ENCODE data around the gene NAA50. TPM values are rescaled to one million over a fixed set of nuclear protein-coding genes. Genes with fewer than 3 reads are reported as not detected.

Gene NAA50
- total and polyA plus RNA-seq, 2 donors, result 81.9 to 108 TPM

DNA sequence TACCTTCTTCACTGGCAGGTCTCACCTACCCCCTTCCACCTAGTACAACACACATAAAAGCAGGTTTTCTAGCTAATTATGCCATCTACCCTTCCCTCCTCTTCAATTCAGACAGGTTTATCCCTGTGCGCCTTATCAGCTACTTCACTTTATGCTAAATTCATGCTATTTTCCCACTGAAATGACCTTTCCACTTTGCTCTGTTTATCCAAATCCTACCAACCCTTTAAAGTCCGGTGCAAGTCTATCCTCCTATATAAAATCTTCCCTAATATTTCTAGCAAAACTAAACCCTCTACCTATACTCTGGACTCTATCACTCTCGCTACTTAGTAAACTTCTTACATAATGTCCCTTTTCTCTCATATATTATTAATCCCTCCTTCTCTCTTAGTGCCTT is 55.6 kb downstream of the NAA50 start:
- H3K4me1 ChIP-seq (ENCODE audit: insufficient read depth), result no peaks in the 10 kb centered on the region
- WGBS, result 92% methylated on average over 3 of the region's 3 CpGs
- no peak overlapping the region for H3K27ac ChIP-seq (ENCODE audit: low read depth)
- no peak for DNase-seq (ENCODE audit: extremely low spot score)
- no peaks in the 10 kb centered on the region for H3K36me3 ChIP-seq (ENCODE audit: insufficient read depth)
- no peak overlapping the region for H3K4me3 ChIP-seq (ENCODE audit: low read depth, low read length)

DNA sequence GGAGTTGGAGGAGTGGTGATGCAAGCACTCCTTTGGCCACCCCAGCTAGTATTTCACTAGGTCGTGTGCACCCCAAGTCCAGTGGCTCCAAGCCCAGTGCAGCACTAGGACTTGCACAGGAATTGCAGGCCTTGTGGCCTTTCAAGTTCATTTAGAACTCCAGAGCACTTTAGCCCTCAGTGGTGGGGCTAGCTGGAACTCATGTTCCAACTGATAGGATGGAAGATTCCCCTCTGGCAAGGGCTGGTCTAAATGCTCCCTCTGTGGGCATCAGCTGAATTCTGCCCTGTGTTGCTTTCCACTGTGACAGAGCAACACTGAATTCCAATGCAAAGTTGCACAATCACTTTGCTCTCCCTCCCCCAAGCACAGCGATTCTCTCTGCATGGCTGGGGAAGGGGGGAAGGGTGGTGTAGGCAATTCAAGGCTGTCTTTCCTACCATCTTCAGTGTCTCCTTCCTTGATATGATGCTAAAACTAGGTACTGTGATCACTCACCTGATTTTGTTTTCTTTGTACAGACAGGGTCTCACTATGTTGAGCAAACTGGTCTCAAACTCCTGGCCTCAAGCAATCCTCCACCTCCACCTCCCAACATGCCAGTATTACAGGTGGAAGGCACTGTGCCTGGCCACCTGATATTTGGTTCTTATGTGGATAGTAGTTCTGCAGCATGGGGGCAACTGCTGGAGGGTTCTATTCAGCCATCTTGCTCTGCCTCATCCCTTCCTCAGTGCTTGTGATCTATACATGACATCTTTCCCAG is 59.9 kb downstream of the NAA50 start:
- Histone ChIP-seq H3K4me1 (ENCODE audit: insufficient read depth) (no peaks in the 10 kb centered on the region), H3K27ac (ENCODE audit: low read depth) (no peak overlapping the region), H3K4me3 (ENCODE audit: low read depth, low read length) (no peak overlapping the region), H3K36me3 (ENCODE audit: insufficient read depth) (no peaks in the 10 kb centered on the region)
- 75% methylated on average over 2 of the region's 2 CpGs for WGBS
- DNase-seq (ENCODE audit: extremely low spot score), result no peak

DNA sequence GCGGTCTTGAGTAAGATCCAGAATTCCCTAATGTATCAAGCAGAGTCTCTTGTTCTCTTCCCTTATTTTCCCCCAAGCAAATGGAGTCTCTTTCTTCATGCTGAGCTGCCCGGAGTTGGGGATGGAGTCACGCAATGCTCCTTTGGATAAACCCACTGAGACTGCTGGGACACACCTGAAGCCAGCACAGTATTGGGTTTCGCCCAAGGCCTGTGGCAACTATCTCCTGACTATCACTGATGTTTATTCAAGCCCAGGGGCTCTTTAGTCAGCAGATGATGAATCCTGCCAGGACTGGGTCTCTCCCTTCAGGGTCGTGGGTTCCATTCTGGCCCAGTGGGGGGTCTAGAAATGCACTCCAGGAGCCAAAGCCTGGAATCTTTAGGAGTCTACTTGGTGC is 60.9 kb downstream of the NAA50 start:
- 95% methylated on average over 5 of the region's 5 CpGs for WGBS
- no peaks in the 10 kb centered on the region for H3K4me1 ChIP-seq (ENCODE audit: insufficient read depth)
- no peak overlapping the region for H3K4me3 ChIP-seq (ENCODE audit: low read depth, low read length)
- no peak overlapping the region for H3K27ac ChIP-seq (ENCODE audit: low read depth)
- no peak for DNase-seq (ENCODE audit: extremely low spot score)
- H3K36me3 ChIP-seq (ENCODE audit: insufficient read depth), result no peaks in the 10 kb centered on the region

DNA sequence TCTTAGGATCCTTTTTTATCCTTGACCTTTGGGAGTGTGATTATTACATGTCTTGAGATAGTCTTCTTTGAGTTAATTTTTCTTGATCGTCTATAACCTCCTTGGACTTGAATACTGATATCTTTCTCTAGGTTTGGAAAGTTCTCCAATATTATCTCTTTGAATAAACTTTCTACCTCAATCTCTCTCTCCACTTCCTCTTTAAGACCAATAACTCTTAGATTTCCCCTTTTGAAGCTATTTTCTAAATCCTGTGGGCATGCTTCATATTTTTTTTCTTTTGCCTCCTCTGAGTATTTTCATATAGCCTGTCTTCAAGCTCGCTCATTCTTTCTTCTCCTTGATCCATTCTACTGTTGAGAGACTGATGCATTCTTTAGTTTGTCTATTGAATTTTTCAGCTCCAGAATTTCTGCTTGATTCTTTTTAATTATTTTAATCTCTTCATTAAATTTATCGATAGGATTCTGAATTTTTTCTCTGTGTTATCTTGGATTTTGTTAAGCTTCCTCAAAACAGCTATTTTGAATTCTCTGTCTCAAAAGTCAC is 61.7 kb downstream of the NAA50 start:
- DNase-seq (ENCODE audit: extremely low spot score), result no peak
- Histone ChIP-seq H3K27ac (ENCODE audit: low read depth) (no peak overlapping the region), H3K36me3 (ENCODE audit: insufficient read depth) (no peaks in the 10 kb centered on the region), H3K4me3 (ENCODE audit: low read depth, low read length) (no peak overlapping the region), H3K4me1 (ENCODE audit: insufficient read depth) (no peaks in the 10 kb centered on the region)
- 96% methylated on average over 3 of the region's 3 CpGs for WGBS

GRCh38 chr3:113678773-113679172 is 67.3 kb downstream of the NAA50 start:
- WGBS, result 93% methylated on average over 4 of the region's 4 CpGs
- Histone ChIP-seq H3K4me3 (ENCODE audit: low read depth, low read length) (no peak overlapping the region), H3K27ac (ENCODE audit: low read depth) (no peak overlapping the region), H3K36me3 (ENCODE audit: insufficient read depth) (no peaks in the 10 kb centered on the region), H3K4me1 (ENCODE audit: insufficient read depth) (no peaks in the 10 kb centered on the region)
- no peak for DNase-seq (ENCODE audit: extremely low spot score)

- no peak overlapping the region for H3K27ac ChIP-seq (ENCODE audit: low read depth)
- H3K4me1 ChIP-seq (ENCODE audit: insufficient read depth), result no peaks in the 10 kb centered on the region
- no peaks in the 10 kb centered on the region for H3K36me3 ChIP-seq (ENCODE audit: insufficient read depth)
- no peak for DNase-seq (ENCODE audit: extremely low spot score)
- H3K4me3 ChIP-seq (ENCODE audit: low read depth, low read length), result no peak overlapping the region
- 97% methylated on average over 1 of the region's 1 CpG for WGBS
Observed at GRCh38 chr3:113677737-113678136, 68.3 kb downstream of the NAA50 start.

- 89% methylated on average over 3 of the region's 3 CpGs for WGBS
- no peak for DNase-seq (ENCODE audit: extremely low spot score)
- H3K36me3 ChIP-seq (ENCODE audit: insufficient read depth), result no peaks in the 10 kb centered on the region
- no peak overlapping the region for H3K27ac ChIP-seq (ENCODE audit: low read depth)
- no peak overlapping the region for H3K4me3 ChIP-seq (ENCODE audit: low read depth, low read length)
- H3K4me1 ChIP-seq (ENCODE audit: insufficient read depth), result no peaks in the 10 kb centered on the region
Observed at GRCh38 chr3:113676261-113676660, 69.8 kb downstream of the NAA50 start.

DNA sequence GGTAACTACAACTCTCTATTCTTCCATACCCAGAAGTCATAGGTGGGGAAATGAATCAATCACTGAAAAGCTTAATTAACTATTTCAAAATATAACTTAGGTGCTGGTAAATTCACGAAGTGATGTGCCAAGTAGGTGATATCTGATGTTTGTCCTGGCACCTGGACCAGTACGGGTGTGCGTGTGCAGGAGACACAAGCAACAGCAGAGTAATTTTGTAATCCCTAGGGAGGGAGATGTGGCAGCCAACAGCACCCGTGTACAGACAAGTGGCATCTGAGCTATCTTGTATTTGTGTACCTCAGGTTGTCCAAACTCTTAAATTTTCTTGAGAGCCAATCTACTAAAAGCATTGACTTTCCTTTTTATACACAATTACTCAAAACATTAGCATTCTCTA is 72.5 kb downstream of the NAA50 start:
- no peak for DNase-seq (ENCODE audit: extremely low spot score)

GRCh38 chr3:113668015-113668414 is 78.0 kb downstream of the NAA50 start:
- DNase-seq (ENCODE audit: extremely low spot score), result peak; percentile 8
- Histone ChIP-seq H3K27ac (ENCODE audit: low read depth) (no peak overlapping the region), H3K36me3 (ENCODE audit: insufficient read depth) (no peaks in the 10 kb centered on the region), H3K4me1 (ENCODE audit: insufficient read depth) (no peaks in the 10 kb centered on the region), H3K4me3 (ENCODE audit: low read depth, low read length) (no peak overlapping the region)
- 40% methylated on average over 4 of the region's 4 CpGs for WGBS

More for the DNA sequence above, 72.5 kb downstream of the NAA50 start:
- WGBS, result 90% methylated on average over 4 of the region's 4 CpGs
- Histone ChIP-seq H3K4me3 (ENCODE audit: low read depth, low read length) (no peak overlapping the region), H3K36me3 (ENCODE audit: insufficient read depth) (no peaks in the 10 kb centered on the region), H3K4me1 (ENCODE audit: insufficient read depth) (no peaks in the 10 kb centered on the region), H3K27ac (ENCODE audit: low read depth) (no peak overlapping the region)

Other genes starting within 250 kb of the NAA50 start
- gene SPICE1, start 231.1 kb downstream of the NAA50 start, total RNA-seq, result 68.3 TPM
- gene SPICE1, start 231.1 kb downstream of the NAA50 start, polyA plus RNA-seq, result 7.0 TPM
- 25.7 TPM for gene SIDT1, start 213.7 kb downstream of the NAA50 start, total RNA-seq
- 2.2 TPM for gene SIDT1, start 213.7 kb downstream of the NAA50 start, polyA plus RNA-seq
- 15.1 TPM for gene USF3, start 49.6 kb downstream of the NAA50 start, total RNA-seq
- gene USF3, start 49.6 kb downstream of the NAA50 start, polyA plus RNA-seq, result 5.3 TPM
- 55.0 TPM for gene ATP6V1A, start 786 bp upstream of the NAA50 start, total RNA-seq
- 14.2 TPM for gene ATP6V1A, start 786 bp upstream of the NAA50 start, polyA plus RNA-seq
- 14.3 TPM for gene GRAMD1C, start 92.5 kb upstream of the NAA50 start, total RNA-seq
- 2.3 TPM for gene GRAMD1C, start 92.5 kb upstream of the NAA50 start, polyA plus RNA-seq
- 2.4 TPM for gene ZDHHC23, start 201.8 kb upstream of the NAA50 start, total RNA-seq
- 1.3 TPM for gene ZDHHC23, start 201.8 kb upstream of the NAA50 start, polyA plus RNA-seq

All from urinary bladder (tissue), 4 donors.